Esophagus squamous epithelium (tissue), 4 donors: ENCODE measurements around the gene DOCK3.

Experiments used
- CTCF ChIP-seq, 6 experiments: fragments of 450-650 bp in 4 of 6; fragments of 200-600 bp in 2 of 6; sonication (generic) in 2 of 6; IDR thresholded peaks; one replicate each; pipeline ENCODE4 v1.5.1; 2016 to 2019; ENCODE audit warnings: antibody characterized with exemption in 6 of 6, mild to moderate bottlenecking in 4 of 6, moderate library complexity in 4 of 6
- POLR2A ChIP-seq, 4 donors: fragments of 450-650 bp; IDR thresholded peaks; one replicate each; pipeline ENCODE4 v1.6.1; 2017; ENCODE audit warnings: antibody characterized with exemption in 4 of 4, mild to moderate bottlenecking in 4 of 4, moderate library complexity in 3 of 4

GRCh38 chr3:50661321-50661837 is 13.3 kb upstream of the DOCK3 start:
- no peak for TF ChIP-seq CTCF (IDR thresholded peaks at IDR 0.05)
- TF ChIP-seq POLR2A (IDR thresholded peaks at IDR 0.05) = no peak
